HG03571 (cell line): ENCODE measurements around the gene XPO5.
"Not testable (repeated sequence)": the region's sequence is repeated elsewhere in the genome, so short reads cannot be mapped to it uniquely, and the experiment has no call there.

Experiments
- ATAC-seq: cut with Tn5 transposase; IDR thresholded peaks from one replicate; pipeline ENCODE4 v1.9.1; 2021; ENCODE audit not compliant: unreplicated experiment

Gene XPO5

GRCh38 chr6:43499028-43499815, 76.6 kb downstream of the XPO5 start:
- no peak for ATAC-seq

DNA sequence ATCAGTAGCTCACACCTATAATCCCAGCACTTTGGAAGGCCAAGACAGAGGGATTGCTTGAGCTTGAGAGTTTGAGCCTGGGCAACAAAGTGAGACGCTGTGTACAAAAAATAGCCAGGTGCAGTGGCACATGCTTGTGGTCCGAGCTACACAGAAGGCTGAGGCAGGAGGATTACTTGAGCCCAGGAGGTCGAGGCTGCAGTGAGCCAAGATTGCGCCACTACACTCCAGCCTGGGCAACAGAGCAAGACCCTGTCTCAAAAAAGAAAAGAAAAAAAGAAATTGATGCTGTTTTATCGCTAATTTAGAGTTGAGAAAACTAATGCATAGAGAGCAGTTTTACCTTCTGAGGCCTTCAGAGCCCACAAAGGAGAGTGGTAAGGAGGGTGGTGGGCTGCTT, 77.5 kb downstream of the XPO5 start:
- not testable (repeated sequence) for ATAC-seq

DNA sequence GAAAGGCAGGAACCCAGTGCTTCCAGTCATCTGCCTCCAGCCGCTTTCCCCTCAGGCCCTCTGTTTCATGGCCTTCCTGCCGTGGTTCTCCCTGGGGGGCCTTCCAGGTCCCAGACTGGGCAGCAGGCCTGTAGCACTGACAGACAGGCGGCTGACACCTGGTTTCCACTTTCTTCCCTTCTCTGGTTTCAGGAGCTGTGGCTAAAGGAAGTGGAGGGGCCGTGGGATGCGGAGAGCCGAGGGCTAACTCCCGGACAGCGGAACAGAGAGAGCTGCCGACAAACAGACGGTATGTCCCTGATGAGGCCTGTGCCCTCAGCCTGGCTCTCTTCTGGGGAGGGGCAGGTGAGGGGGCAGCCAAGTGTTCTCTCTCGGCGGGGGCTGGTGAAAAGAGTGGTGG, 78.1 kb downstream of the XPO5 start:
- ATAC-seq, result no peak

GRCh38 chr6:43497129-43497396, 78.8 kb downstream of the XPO5 start:
- ATAC-seq, result no peak

DNA sequence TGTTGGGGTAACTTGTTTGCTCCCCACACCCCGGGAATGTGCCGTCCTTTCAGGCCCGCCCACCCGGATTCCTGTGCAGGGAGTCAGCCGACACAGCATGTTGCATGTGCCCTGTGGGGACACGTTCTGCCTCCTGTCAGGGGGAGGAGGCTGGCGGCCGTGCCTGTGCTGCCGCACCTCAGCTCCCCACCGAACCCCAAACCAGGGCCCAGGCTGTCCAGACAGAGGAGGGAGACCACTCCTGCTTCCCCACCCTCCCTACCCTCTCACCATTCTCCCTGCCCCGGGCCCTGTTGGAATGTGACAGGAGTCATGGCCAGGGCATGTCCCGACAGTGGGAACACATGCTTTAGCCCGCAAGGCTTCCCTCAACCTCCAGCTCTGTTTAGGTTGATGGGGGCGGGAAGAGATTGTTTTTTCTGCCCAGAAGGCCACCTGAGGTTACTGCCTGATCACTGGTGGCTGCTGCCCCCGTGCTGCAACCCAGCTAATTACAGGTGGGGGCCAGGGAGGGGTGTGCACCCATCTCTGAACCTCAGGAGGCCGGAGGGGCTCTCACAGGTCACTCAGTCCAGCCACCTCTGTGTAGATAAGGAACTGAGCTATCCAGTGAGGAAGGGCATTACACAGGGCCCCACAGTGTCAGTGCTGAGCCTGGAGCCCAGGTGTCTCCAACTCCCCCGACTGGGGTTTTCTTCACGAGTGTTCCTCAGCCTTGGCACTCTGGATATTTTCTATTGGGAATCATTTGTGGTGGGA, 79.3 kb downstream of the XPO5 start:
- no peak for ATAC-seq

- ATAC-seq, result no peak
Measured at GRCh38 chr6:43495409-43495941, 80.4 kb downstream of the XPO5 start.

DNA sequence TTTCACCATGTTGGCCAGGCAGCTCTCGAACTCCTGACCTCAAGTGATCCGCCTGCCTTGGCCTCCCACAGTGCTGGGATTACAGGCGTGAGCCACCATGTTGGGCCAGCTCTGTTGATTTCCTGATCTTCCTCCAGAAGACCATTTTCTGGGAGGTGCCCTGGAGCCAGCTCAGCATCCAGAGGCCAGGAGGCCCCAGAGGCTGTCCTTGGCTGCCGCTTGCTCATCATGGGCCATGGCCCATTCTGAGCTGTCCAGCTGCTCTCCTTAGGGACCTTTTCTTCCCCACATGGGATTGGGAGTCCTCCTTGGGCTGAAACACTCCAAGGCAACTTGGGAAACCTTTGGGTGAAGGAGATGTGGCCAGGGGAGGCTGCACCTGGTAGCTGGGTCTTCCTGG, 81.1 kb downstream of the XPO5 start:
- ATAC-seq, result no peak

- ATAC-seq, result no peak
Measured at GRCh38 chr6:43494321-43494720, 81.5 kb downstream of the XPO5 start.

DNA sequence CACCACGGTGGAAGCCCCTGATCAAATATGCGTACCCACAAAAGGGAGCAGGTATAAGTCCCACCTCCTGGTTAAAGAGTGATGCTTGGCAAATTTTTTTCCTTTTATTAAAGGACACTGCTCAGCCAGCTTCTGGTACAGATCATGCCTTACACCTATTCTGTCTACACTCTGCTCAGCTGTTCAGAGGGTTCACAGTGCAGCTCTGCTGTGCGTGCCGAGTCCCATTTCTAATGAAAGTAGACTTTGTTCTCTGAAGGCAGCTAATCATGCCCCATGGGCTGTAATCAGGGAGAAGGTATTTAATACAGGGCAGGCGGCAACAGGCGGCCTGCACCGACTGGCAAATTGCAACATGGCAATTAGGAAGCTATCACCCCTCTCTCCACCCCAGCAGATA, 82.0 kb downstream of the XPO5 start:
- ATAC-seq, result no peak

- ATAC-seq, result no peak
Measured at GRCh38 chr6:43493230-43493629, 82.6 kb downstream of the XPO5 start.

DNA sequence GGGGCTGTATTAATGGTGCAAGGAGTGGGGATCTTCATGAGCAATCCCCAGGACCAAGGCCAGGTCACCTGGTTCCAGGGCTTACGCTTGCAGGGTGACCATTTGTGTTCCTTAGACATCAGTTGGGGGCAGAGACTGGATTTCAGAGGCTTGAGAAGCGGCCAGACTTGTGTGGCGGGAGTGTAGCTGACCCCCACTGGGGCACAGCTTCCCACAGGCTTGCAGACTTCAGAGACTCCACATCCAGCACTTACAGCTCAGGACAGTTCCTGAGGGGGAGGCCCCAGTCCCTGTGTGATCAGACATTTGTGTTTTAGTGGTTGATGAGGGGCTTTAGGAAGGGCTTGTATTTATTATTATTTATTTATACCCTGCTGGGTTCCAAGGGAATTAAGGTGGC, 83.2 kb downstream of the XPO5 start:
- no peak for ATAC-seq

GRCh38 chr6:43491750-43492661, 83.8 kb downstream of the XPO5 start:
- ATAC-seq, result no peak

GRCh38 chr6:43490523-43490939, 85.3 kb downstream of the XPO5 start:
- no peak for ATAC-seq

DNA sequence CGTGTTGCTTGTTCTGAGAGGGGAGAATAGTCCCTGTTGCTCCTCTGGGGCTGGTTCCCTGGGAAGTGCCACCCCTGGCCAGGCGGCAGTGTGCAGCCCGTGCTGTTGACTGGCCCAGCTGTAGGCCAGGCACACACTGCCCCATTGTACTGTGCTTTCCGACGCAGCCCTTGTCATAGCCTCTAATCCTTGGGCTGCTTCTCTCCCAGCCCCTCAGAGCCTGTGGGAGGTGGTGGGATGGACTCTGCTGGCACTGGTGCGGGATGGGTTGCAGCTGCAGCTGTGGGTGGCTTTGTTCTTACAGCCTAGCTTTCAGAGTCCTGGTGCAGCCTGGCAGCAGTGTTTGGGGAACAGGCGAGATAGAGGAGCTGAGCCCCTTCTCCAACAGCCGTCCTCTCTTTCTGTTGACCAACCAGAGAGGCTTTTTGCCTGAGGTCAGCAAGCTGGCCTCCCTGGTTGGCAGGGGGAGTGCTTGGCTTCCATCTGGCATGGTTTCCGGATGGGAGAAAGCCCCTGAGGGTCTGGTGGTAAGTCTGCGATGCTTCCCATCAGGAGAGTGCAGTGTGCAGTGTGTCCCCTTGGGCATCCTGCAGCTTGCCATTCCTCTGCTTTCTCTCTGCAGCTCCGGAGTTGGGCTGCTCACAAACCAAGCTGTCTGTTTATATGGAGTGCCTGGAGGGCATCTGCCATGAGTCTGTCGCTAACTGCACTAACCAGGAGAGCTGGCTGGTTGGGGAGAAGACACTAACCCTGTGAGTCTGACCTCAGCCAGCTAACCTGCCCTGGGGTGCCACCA, 86.4 kb downstream of the XPO5 start:
- no peak for ATAC-seq

GRCh38 chr6:43488667-43489276, 87.1 kb downstream of the XPO5 start:
- ATAC-seq, result no peak

- ATAC-seq, result no peak
Measured at GRCh38 chr6:43481591-43482236, 94.1 kb downstream of the XPO5 start.

- ATAC-seq, result no peak
Measured at GRCh38 chr6:43481075-43481474, 94.8 kb downstream of the XPO5 start.

DNA sequence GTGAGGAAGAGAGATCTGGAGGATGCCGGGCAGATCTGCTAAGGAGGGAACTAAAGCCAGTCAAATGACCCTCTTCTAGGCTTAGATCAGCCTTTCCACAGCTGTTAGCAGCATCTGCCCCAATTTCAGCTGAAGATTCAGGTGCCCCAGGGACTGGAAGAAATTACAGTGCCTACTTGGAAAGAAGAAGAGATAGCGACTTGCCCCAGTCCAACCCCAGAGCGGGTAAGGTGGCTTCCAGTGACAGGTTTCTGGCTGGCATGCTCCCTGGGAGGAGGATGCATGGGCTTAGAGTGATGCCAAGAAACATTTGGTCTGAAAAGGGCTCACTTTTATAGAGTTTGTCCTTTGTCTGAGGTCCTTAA, 97.8 kb downstream of the XPO5 start:
- ATAC-seq, result no peak

DNA sequence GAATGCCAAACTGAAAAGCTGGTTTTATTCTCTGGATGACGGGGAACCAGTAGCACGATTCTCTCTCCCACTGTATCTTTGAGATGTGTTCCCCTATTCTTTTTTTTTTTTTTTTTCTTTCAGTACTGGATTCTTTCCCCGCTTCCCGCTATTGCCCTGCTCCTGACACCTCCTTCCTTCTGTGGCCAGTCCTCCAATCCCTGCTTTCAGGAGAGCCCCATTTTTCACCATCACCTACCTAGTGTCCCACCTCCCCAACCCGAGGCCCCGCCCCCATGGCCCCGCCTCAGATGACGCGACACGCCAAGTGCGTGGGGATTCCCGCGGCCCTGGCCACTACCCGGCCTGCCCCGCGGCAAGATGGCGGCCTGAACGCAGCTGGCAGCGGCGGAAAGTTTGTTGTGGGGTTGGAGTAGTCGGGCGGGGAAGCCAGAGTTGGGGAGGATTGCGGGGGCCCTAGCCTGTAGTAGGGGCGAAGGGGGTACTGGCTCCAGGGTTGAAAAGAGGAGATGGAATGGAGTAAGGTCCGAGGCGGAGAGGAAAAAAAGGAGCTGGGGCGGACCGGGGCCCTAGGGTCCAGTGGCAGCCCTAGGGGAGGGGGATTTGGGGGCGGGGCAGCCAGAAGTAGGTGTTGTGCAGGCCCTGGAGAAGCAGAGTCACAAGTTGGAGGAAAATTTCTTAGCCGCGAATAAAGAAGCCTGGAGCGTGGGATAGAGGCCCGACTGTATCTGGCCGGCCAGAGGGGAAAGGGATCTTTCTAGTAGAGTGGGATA, 98.4 kb downstream of the XPO5 start, which contains the start of gene TJAP1:
TSS of gene TJAP1 (plus strand) at position 336 of the 773 bp plus-strand sequence. CDS start 21,432 bp downstream, outside the sequence.
- peak; percentile 92 for ATAC-seq
